ENCODE data around the gene HAUS8. TPM values are rescaled to one million over a fixed set of nuclear protein-coding genes. Genes with fewer than 3 reads are reported as not detected.

HAUS8 gene
- total RNA-seq, 1 experiment from 2014 or later: 19.1 TPM

GRCh38 chr19:17077447-17078028 lies 2.3 kb upstream of the HAUS8 start:
- no TSS peak for BruUV-seq (replicated peaks)
- ChIA-PET POLR2A (ENCODE audit: unreplicated experiment) (no interaction called here), CTCF (no interaction called here)
- Histone ChIP-seq H3K9ac (ENCODE audit: low read length) (no peak overlapping the region), H3K4me1 (ENCODE audit: insufficient read depth, low read length) (peaks cover 32% of the 10 kb centered on the region), H3K9me2 (replicated peaks; ENCODE audit: low read length) (no peaks in the 10 kb centered on the region), H3K9me3 (ENCODE audit: low read length) (no peaks in the 10 kb centered on the region), H3K79me2 (ENCODE audit: low read length) (peaks cover 88% of the 10 kb centered on the region), H3K36me3 (ENCODE audit: low read depth, low read length) (peaks cover 4% of the 10 kb centered on the region; the same call in 1 of the 2 replicates), H3F3A (ENCODE audit: low read length, unreplicated experiment) (no peaks in the 10 kb centered on the region), H3K27ac (ENCODE audit: low read length) (no peak overlapping the region), H2AFZ (ENCODE audit: low read length) (no peak overlapping the region), H4K20me1 (ENCODE audit: low read length) (peaks cover 16% of the 10 kb centered on the region; the same call in 1 of the 2 replicates), H3K4me2 (ENCODE audit: low read length) (peak overlapping the region; percentile 90), H3K27me3 (ENCODE audit: low read length) (no peaks in the 10 kb centered on the region), H3K4me3 (ENCODE audit: low read length) (peak overlapping the region; percentile 91)
- ATAC-seq (no peak), DNase-seq (no peak)
- intact Hi-C loops (cut with micrococcal nuclease): no loop called here
- TF ChIP-seq EZH2 (IDR thresholded peaks at IDR 0.05; ENCODE audit: low read length, unreplicated experiment): no peak
- no peak for TF ChIP-seq CTCF (conservative IDR thresholded peaks at IDR 0.05; ENCODE audit: low read depth, low read length)
- TF ChIP-seq EZH2phosphoT487 (IDR thresholded peaks at IDR 0.05; ENCODE audit: borderline replicate concordance, low read length): no peak

DNA sequence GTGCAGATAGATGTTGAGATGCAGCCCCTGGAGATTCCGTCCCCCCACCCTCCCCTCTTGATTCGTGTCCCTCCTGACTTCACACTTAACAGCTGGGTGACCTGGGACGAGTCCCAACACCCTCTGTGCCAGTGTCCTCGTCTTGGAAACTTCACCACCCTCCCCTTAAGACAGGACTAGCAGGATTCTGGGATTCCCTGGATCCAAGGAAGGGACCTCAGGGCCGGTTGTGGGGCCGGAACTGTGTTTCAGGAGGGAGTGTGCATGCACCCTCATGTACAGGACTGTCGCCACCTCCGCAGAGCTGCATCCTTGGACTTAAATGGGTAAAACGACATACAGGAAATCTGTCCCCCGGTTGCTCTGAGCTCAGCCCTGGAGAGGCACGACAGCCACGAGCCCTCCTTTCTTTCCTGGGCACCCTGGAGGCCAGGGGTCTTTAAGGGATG lies 1.3 kb upstream of the HAUS8 start:
- peaks cover 86% of the 10 kb centered on the region for H3K79me2 ChIP-seq (ENCODE audit: low read length)
- peak overlapping the region; percentile 90 for H3K4me2 ChIP-seq (ENCODE audit: low read length)
- DNase-seq (peak; percentile 31), ATAC-seq (0 out of 2 replicates have a peak, but pooled peaks have one; percentile 1)
- no peaks in the 10 kb centered on the region for H3K9me3 ChIP-seq (ENCODE audit: low read length)
- ChIA-PET CTCF (interaction anchor here (0.6 kb wide), 1 partner anchor 137 kb away, joined by 6 read pairs; no protein-coding TSS in a partner anchor), POLR2A (ENCODE audit: unreplicated experiment) (no interaction called here)
- BruUV-seq (replicated peaks): TSS peak; percentile 28
- no peaks in the 10 kb centered on the region for H3K27me3 ChIP-seq (ENCODE audit: low read length)
- 0 out of 2 replicates have a peak overlapping the region, but pooled peaks have one; percentile 6 for H3K27ac ChIP-seq (ENCODE audit: low read length)
- H3K9ac ChIP-seq (ENCODE audit: low read length): peak overlapping the region; percentile 88
- H3K36me3 ChIP-seq (ENCODE audit: low read depth, low read length): peaks cover 11% of the 10 kb centered on the region; the same call in 1 of the 2 replicates
- intact Hi-C loops (cut with micrococcal nuclease): no loop called here
- H4K20me1 ChIP-seq (ENCODE audit: low read length): peaks cover 10% of the 10 kb centered on the region; the same call in 1 of the 2 replicates
- H3F3A ChIP-seq (ENCODE audit: low read length, unreplicated experiment): no peaks in the 10 kb centered on the region
- peaks cover 32% of the 10 kb centered on the region for H3K4me1 ChIP-seq (ENCODE audit: insufficient read depth, low read length)
- no peak for TF ChIP-seq EZH2 (IDR thresholded peaks at IDR 0.05; ENCODE audit: low read length, unreplicated experiment)
- no peak for TF ChIP-seq CTCF (conservative IDR thresholded peaks at IDR 0.05; ENCODE audit: low read depth, low read length)
- TF ChIP-seq EZH2phosphoT487 (IDR thresholded peaks at IDR 0.05; ENCODE audit: borderline replicate concordance, low read length): no peak
- H2AFZ ChIP-seq (ENCODE audit: low read length): peak overlapping the region; percentile 65; the same call in 1 of the 2 replicates
- H3K9me2 ChIP-seq (replicated peaks; ENCODE audit: low read length): no peaks in the 10 kb centered on the region
- peak overlapping the region; percentile 91 for H3K4me3 ChIP-seq (ENCODE audit: low read length)

All from PC-3 (cell line).